GM23248 (cell line): ENCODE results near the gene EDDM13. TPM values are rescaled to one million over a fixed set of nuclear protein-coding genes. Genes with fewer than 3 reads are reported as not detected.

Source experiments
- DNase-seq: peaks from one replicate; pipeline ENCODE4 v3.0.0-alpha.2; 2015
- H2AFZ ChIP-seq: fragments of 200-600 bp; sonication (generic); 2 replicates; pipeline ENCODE4 v1.6.1; 2016; ENCODE audit warnings: antibody characterized with exemption
- H3F3A ChIP-seq: fragments of 200-600 bp; sonication (generic); 2 replicates; pipeline ENCODE4 v1.6.1; 2016; ENCODE audit warnings: mild to moderate bottlenecking, antibody characterized with exemption, mixed run types; ENCODE audit not compliant: insufficient read depth
- H3K27ac ChIP-seq: fragments of 200-600 bp; sonication (generic); 2 replicates; pipeline ENCODE4 v1.5.1; 2016; ENCODE audit warnings: mild to moderate bottlenecking
- H3K27me3 ChIP-seq: fragments of 200-600 bp; sonication (generic); replicated peaks from 2 replicates; pipeline ENCODE4 v1.6.1; 2016; ENCODE audit warnings: mild to moderate bottlenecking; ENCODE audit not compliant: insufficient read depth
- H3K36me3 ChIP-seq: fragments of 200-600 bp; sonication (generic); 2 replicates; pipeline ENCODE4 v1.6.1; 2016; ENCODE audit warnings: low read depth, mild to moderate bottlenecking
- H3K4me1 ChIP-seq: fragments of 200-600 bp; sonication (generic); 2 replicates; pipeline ENCODE4 v1.6.1; 2016; ENCODE audit warnings: mild to moderate bottlenecking; ENCODE audit not compliant: insufficient read depth
- H3K4me2 ChIP-seq: fragments of 200-600 bp; sonication (generic); one replicate; pipeline ENCODE4 v1.6.1; 2016; ENCODE audit warnings: mild to moderate bottlenecking; ENCODE audit not compliant: unreplicated experiment
- H3K4me3 ChIP-seq: fragments of 200-600 bp; sonication (generic); 2 replicates; pipeline ENCODE4 v1.5.1; 2016; ENCODE audit warnings: mild to moderate bottlenecking
- H3K79me2 ChIP-seq: fragments of 200-600 bp; sonication (generic); 2 replicates; pipeline ENCODE4 v1.6.1; 2016; ENCODE audit warnings: mild to moderate bottlenecking; ENCODE audit not compliant: insufficient read depth
- H3K9ac ChIP-seq: fragments of 200-600 bp; sonication (generic); 2 replicates; pipeline ENCODE4 v1.6.1; 2016; ENCODE audit warnings: mild to moderate bottlenecking
- H3K9me2 ChIP-seq: fragments of 200-600 bp; sonication (generic); 2 replicates; pipeline ENCODE4 v1.6.1; 2016; ENCODE audit warnings: mixed run types, mild to moderate bottlenecking, moderate library complexity; ENCODE audit not compliant: insufficient read depth
- H3K9me3 ChIP-seq: fragments of 200-600 bp; sonication (generic); one replicate; pipeline ENCODE4 v1.6.1; 2017; ENCODE audit warnings: low read depth
- H4K20me1 ChIP-seq: fragments of 200-600 bp; sonication (generic); 2 replicates; pipeline ENCODE4 v1.6.0; 2016; ENCODE audit not compliant: insufficient read depth
- EZH2 ChIP-seq: fragments of 200-600 bp; sonication (generic); IDR thresholded peaks from 2 replicates; pipeline ENCODE4 v1.6.1; 2018; ENCODE audit warnings: antibody characterized with exemption, mild to moderate bottlenecking; ENCODE audit not compliant: insufficient read depth, poor library complexity, severe bottlenecking
- EZH2phosphoT487 ChIP-seq: fragments of 200-600 bp; sonication (generic); IDR thresholded peaks from 2 replicates; pipeline ENCODE4 v1.6.1; 2018; ENCODE audit warnings: antibody characterized with exemption, moderate library complexity, mild to moderate bottlenecking, low read depth; ENCODE audit not compliant: insufficient read depth
- WGBS, 2 experiments: methylation state at CpG; one replicate each; pipeline ENCODE4 v1.1.6; 2015 to 2017; ENCODE audit warnings: low lambda C conversion rate in 2 of 2, low coverage in 1 of 2; ENCODE audit errors: missing lambda C conversion rate in 2 of 2; 5-methylcytosine and 5-hydroxymethylcytosine counted together
- in situ Hi-C: fragments of 300-500 bp; cut with MboI; formaldehyde crosslinking; loops from 2 replicates; pipeline ENCODE4 v1.15.0; 2020
- polyA plus RNA-seq: library from polyadenylated mRNA; unstranded; fragments of >200 nt; fragmentation: Nextera tagmentation; extraction: Ambion mirVana; gene quantifications from 2 replicates; pipeline ENCODE4 v1.2.1, GENCODE V29; 2016
- total RNA-seq: library from RNA; depleted of rRNA; stranded (reverse); fragments of >200 nt; shearing (Covaris generic); gene quantifications from 2 replicates; pipeline ENCODE4 v1.2.3, GENCODE V29; 2014

The EDDM13 gene
- total and polyA plus RNA-seq, 2 experiments from 2014 or later: not detected

DNA sequence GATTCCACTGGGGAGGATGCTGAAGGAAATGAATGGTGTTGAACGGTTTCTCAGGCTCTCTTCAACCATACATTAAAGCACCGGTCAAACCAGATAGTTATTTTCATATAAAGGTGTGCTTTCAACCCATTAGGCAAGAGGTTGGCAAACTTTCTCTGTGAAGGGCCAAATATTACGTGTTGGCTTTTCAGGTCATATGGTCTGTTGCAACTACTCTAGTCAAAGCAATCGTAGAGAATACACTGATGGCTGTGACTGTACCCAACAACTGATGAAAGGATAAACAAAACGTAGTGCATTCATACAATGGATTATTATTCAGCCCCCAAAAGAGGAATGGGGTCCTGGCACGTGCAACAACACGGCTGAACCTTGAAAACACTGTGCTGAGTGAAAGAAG is 36.2 kb downstream of the EDDM13 start:
- WGBS, 2 experiments: 78% methylated on average over 7 of the region's 7 CpGs
- TF ChIP-seq EZH2: no peak
- TF ChIP-seq EZH2phosphoT487: no peak
- Histone ChIP-seq H3K4me1 (peaks cover 6% of the 10 kb centered on the region; the same call in 1 of the 2 replicates), H3K27me3 (no peaks in the 10 kb centered on the region), H3K36me3 (0 out of 2 replicates have a peak, but pooled peaks cover 8% of the 10 kb centered on the region), H3K9ac (no peak overlapping the region), H3K4me3 (no peak overlapping the region), H4K20me1 (no peaks in the 10 kb centered on the region), H2AFZ (no peak overlapping the region), H3K4me2 (no peak overlapping the region), H3K9me2 (no peaks in the 10 kb centered on the region), H3K79me2 (peaks cover 15% of the 10 kb centered on the region), H3F3A (no peaks in the 10 kb centered on the region), H3K9me3 (no peaks in the 10 kb centered on the region), H3K27ac (no peak overlapping the region)
- in situ Hi-C loops: no loop called here
- no peak for DNase-seq

DNA sequence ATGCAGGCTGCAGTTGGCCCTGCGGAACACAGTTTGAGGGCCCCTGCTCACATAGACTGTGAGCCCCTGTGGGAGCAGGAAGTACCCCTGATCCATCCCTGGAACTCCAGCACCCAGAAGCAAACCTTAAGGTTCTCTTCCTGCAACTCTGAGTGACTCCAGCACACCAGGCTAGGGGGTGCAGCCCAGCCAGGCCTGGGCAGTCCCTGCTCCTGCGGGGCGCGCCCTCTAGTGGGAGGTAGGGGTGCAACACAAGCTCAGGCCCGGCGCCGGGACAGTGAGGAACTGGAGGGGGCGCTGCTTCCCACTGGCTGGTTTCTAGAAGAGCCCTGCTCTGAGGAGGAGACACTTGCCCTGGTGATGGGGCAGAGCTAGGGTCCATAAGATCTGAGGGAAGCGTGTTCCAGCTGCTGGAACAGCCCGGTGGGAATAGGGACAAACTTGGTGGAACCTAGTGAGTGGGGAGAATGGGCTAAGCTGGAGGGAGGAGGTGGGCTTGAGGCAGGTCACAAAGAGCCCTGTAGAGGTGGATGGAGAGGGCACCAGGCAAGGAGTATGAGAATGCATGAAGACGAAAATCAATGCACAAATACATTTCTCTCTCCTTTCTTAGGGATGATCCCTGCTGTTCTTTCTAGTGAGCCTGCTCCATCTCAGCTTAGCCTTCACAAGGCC is 37.1 kb downstream of the EDDM13 start:
- Histone ChIP-seq H3K79me2 (peaks cover 17% of the 10 kb centered on the region), H3F3A (no peaks in the 10 kb centered on the region), H3K4me2 (no peak overlapping the region), H3K27me3 (no peaks in the 10 kb centered on the region), H3K4me1 (peaks cover 8% of the 10 kb centered on the region; the same call in 1 of the 2 replicates), H3K27ac (no peak overlapping the region), H3K4me3 (no peak overlapping the region), H3K36me3 (0 out of 2 replicates have a peak, but pooled peaks cover 8% of the 10 kb centered on the region), H3K9me2 (no peaks in the 10 kb centered on the region), H3K9me3 (no peaks in the 10 kb centered on the region), H4K20me1 (no peaks in the 10 kb centered on the region), H2AFZ (no peak overlapping the region), H3K9ac (no peak overlapping the region)
- TF ChIP-seq EZH2phosphoT487 (no peak), EZH2 (no peak)
- 76 to 87% methylated on average over 8 to 11 of the region's 11 CpGs for WGBS, 2 experiments
- in situ Hi-C loops: no loop called here
- DNase-seq: peak; percentile 69

- in situ Hi-C loops: no loop called here
- 0 out of 2 replicates have a peak, but pooled peaks cover 8% of the 10 kb centered on the region for H3K36me3 ChIP-seq
- H3K9ac ChIP-seq: no peak overlapping the region
- H3K79me2 ChIP-seq: peaks cover 18% of the 10 kb centered on the region
- 77 to 83% methylated on average over 8 of the region's 8 CpGs for WGBS, 2 experiments
- no peaks in the 10 kb centered on the region for H3F3A ChIP-seq
- TF ChIP-seq EZH2 (no peak), EZH2phosphoT487 (no peak)
- H3K9me3 ChIP-seq: no peaks in the 10 kb centered on the region
- H4K20me1 ChIP-seq: no peaks in the 10 kb centered on the region
- no peak overlapping the region for H2AFZ ChIP-seq
- no peak overlapping the region for H3K4me2 ChIP-seq
- no peak overlapping the region for H3K27ac ChIP-seq
- no peak for DNase-seq
- H3K4me1 ChIP-seq: peaks cover 8% of the 10 kb centered on the region
- no peak overlapping the region for H3K4me3 ChIP-seq
- no peaks in the 10 kb centered on the region for H3K9me2 ChIP-seq
- H3K27me3 ChIP-seq: no peaks in the 10 kb centered on the region
Observed at GRCh38 chr19:56310462-56310861, 37.9 kb downstream of the EDDM13 start.

DNA sequence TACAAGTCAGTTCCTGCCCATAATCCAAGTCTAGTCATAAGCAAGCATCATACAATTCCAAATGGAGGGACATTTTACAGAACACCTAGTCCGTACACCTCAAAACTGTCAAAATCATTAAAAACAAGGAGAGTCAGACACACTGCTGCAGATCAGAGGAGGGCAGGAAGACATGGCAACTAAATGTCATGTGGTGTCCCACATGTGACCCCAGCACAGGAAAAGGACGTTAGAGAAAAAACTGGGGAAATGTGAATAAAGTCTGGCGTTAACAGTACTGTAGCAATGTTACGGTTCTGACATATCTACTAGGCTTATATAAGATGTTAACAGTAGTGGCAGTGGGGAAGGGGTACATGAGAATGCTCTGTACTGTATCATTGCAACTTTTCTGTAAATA is 39.8 kb downstream of the EDDM13 start:
- no peak for DNase-seq
- in situ Hi-C loops: no loop called here
- H3K9me2 ChIP-seq: no peaks in the 10 kb centered on the region
- H3K27ac ChIP-seq: no peak overlapping the region
- no peaks in the 10 kb centered on the region for H3F3A ChIP-seq
- no peaks in the 10 kb centered on the region for H3K9me3 ChIP-seq
- H2AFZ ChIP-seq: no peak overlapping the region
- H3K4me3 ChIP-seq: no peak overlapping the region
- H3K79me2 ChIP-seq: peaks cover 23% of the 10 kb centered on the region
- H4K20me1 ChIP-seq: no peaks in the 10 kb centered on the region
- TF ChIP-seq EZH2phosphoT487: no peak
- TF ChIP-seq EZH2: no peak
- 0 out of 2 replicates have a peak, but pooled peaks cover 8% of the 10 kb centered on the region for H3K36me3 ChIP-seq
- no peaks in the 10 kb centered on the region for H3K27me3 ChIP-seq
- H3K9ac ChIP-seq: no peak overlapping the region
- no peak overlapping the region for H3K4me2 ChIP-seq
- WGBS, 2 experiments: 84% methylated on average over 4 of the region's 4 CpGs
- peaks cover 13% of the 10 kb centered on the region for H3K4me1 ChIP-seq
